ENCODE results near the gene TRIM63. TPM values are rescaled to one million over a fixed set of nuclear protein-coding genes. Genes with fewer than 3 reads are reported as not detected.

The TRIM63 gene
- total RNA-seq, 4 donors from 2014 or later = 0.60 to 0.74 TPM; not detected in 2

DNA sequence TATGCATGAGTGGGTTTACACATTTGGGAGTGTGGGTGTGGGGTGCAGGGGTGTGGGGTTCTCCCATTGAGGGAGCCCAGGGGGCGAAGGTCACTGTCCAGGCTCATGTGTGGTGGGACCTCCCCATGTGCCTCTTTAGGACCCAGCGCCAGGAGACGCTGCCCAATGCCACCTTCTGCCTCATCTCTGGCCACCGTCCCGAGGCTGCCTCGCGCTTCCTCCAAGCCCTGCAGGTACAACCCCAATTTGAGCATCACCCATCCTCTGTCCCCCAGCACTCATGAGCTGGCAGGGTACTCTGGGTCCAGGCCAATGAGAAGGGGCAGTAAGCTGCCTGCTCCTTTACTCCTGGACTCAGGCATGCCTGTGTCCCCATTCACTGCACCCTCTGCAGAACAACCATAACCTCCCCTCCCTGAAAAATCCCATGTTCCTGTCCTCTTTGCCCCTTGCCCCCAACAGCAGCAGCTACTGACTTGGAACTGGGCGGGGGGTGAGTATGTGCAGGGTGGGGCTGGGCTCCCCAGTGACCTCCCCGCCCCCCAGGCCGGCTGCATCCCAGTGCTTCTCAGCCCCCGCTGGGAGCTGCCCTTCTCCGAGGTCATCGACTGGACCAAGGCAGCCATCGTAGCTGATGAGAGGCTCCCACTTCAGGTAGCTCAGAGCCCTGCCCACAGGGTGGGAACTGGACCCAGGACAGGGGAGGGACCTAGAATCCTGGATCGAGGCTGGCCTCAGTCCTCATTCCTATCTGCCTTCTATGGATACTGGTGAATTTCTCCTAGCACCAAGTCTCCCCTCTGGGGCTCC, 38.2 kb downstream of the TRIM63 start:
- no peak for DNase-seq (ENCODE audit: low spot score)
- no peak for ATAC-seq (ENCODE audit: low FRiP score)
- TF ChIP-seq, protein P1, sequence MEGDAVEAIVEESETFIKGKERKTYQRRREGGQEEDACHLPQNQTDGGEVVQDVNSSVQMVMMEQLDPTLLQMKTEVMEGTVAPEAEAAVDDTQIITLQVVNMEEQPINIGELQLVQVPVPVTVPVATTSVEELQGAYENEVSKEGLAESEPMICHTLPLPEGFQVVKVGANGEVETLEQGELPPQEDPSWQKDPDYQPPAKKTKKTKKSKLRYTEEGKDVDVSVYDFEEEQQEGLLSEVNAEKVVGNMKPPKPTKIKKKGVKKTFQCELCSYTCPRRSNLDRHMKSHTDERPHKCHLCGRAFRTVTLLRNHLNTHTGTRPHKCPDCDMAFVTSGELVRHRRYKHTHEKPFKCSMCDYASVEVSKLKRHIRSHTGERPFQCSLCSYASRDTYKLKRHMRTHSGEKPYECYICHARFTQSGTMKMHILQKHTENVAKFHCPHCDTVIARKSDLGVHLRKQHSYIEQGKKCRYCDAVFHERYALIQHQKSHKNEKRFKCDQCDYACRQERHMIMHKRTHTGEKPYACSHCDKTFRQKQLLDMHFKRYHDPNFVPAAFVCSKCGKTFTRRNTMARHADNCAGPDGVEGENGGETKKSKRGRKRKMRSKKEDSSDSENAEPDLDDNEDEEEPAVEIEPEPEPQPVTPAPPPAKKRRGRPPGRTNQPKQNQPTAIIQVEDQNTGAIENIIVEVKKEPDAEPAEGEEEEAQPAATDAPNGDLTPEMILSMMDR (IDR thresholded peaks at IDR 0.05) = no peak

DNA sequence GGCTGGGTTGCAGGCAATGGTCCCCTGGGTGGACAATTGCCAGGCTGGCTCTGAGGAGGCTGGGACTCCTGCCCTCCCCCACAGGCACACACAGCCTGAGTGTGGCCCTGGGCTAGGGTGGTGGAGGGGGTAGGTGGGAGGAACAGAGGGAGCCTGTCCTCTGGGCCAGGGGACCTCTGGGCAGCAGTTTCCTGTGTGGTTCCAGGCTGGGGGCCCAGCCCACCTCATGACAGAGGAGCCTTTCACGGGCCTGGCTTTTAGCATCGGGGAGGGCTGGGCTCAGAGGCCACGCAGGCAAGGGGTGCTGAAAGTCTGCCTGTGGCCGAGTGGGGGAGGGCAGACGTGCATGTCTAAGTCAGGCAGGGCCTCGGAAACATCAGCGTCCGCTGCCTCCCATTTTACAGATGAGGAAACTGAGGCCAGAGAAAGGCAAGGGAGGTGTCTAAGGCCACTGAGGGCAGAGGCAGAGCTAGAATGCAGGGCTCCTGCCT, 38.9 kb downstream of the TRIM63 start:
- TF ChIP-seq, protein P1 (IDR thresholded peaks at IDR 0.05) = no peak
- ATAC-seq (ENCODE audit: low FRiP score) (no peak), DNase-seq (ENCODE audit: low spot score) (no peak)

DNA sequence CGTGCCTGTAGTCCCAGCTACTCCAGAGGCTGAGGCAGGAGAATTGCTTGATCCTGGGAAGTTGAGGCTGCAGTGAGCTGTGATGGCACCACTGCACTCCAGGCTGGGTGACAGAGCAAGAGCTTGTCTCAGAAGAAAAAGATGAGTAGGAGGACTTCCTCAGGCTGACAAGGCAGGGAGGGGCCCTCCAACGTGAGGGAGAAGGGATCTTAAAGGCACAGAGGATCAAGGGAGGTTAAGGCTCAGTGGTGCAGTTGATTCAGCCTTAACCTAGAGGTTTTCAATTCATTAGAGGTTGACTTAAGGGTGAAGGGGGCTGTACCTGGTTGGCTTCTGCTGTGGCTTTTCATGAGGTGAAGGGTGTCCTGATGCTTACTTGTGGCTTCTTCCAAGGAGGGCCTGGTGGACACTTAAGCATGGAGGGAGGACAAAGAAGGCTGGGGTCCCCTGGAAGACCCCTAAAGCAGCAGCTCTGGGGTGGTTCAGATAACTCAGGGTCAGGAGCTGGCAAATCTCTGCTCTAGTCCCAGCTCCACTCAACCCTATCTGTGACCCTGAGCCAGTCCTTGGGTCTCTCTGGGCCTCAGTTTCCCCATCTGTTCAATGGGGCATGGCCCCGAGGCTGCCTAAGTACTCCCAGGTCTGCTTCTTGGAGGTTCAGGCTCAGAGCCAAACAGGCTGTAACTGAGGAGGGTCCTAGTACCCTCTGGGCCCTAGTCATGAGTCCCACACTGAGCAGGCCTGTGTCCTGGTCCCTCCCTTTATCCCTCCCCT, 39.5 kb downstream of the TRIM63 start:
- DNase-seq (ENCODE audit: low spot score) = no peak
- no peak for ATAC-seq (ENCODE audit: low FRiP score)
- TF ChIP-seq, protein P1 (IDR thresholded peaks at IDR 0.05) = no peak

DNA sequence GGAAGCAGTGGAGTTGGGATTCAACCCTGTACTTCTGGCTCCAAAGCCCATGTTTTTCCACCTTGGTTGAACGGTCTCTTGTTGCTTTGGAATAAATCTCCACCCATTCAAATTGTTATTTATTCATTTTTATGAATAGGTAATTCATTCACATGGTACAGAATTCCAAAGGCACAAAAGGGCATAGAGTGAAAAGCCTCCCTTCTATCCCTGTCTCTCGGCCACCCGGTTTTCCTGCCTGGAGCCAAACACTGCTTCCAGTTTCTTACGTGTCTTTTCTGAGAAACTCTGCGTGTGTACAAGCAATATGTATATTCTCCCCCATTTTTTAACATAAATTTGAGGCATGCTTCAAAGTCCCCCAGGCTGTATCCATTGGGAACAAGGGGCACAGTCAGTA, 41.9 kb downstream of the TRIM63 start:
- DNase-seq (ENCODE audit: low spot score) (no peak), ATAC-seq (ENCODE audit: low FRiP score) (no peak)
- TF ChIP-seq, protein P1 (IDR thresholded peaks at IDR 0.05) = no peak

DNA sequence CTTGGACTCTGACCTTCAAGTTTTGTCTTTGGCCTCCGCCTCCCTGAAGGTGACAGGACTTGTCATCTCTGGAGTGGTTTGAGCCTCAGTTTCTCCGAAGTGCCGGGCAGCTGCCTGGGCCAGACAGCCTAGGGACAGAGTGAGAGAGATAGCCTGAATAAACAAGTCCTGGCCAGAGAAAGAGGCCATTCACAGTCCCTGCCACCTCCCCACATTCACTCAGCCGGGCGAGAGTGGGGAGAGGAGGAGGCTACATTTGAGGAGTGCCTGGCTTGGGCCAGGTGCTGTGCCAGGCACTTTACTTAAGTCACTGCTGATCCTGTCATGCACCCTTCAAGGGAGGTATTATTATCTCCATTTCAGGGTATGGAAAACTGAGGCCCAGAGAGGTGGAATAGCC, 42.4 kb downstream of the TRIM63 start:
- no peak for ATAC-seq (ENCODE audit: low FRiP score)
- no peak for DNase-seq (ENCODE audit: low spot score)
- TF ChIP-seq, protein P1 (IDR thresholded peaks at IDR 0.05) = no peak

DNA sequence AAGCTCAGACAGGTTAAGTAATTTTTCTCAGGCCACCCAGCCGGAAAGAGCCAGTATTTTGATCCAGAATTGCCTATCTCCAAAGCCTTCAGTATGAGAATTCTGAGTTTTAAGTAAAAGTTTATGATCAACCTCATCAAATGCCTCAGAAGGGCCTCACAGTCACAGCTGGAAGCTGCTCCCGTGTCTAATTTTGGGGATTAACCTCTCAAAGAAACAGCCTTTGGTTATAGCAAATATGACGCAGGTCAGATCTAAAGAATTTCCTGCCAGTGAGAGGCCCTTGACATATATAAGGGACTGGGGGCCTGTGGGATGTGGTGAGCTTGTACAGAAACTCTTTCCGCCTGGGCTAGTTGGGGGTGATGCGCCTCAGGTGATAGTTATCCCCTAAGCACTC, 43.6 kb downstream of the TRIM63 start:
- ATAC-seq (ENCODE audit: low FRiP score) = no peak
- TF ChIP-seq, protein P1 (IDR thresholded peaks at IDR 0.05) = no peak
- DNase-seq (ENCODE audit: low spot score) = no peak
